ENCODE data around the gene TBXAS1.
"Not testable (repeated sequence)": the region's sequence is repeated elsewhere in the genome, so short reads cannot be mapped to it uniquely, and the experiment has no call there.

The TBXAS1 gene

GRCh38 chr7:139885511-139885910, 56.4 kb downstream of the TBXAS1 start:
- no peak for DNase-seq (ENCODE audit: insufficient read length, low spot score)
- FAIRE-seq: no peak

GRCh38 chr7:139886206-139886605, 57.1 kb downstream of the TBXAS1 start:
- DNase-seq (ENCODE audit: insufficient read length, low spot score): no peak
- no peak for FAIRE-seq

GRCh38 chr7:139886899-139887298, 57.8 kb downstream of the TBXAS1 start:
- no peak for DNase-seq (ENCODE audit: insufficient read length, low spot score)
- FAIRE-seq: peak; percentile 82

- DNase-seq (ENCODE audit: insufficient read length, low spot score) (no peak), FAIRE-seq (no peak)
Measured at GRCh38 chr7:139887992-139888481, 59.0 kb downstream of the TBXAS1 start.

- FAIRE-seq (no peak), DNase-seq (ENCODE audit: insufficient read length, low spot score) (no peak)
Measured at GRCh38 chr7:139889186-139889871, 60.3 kb downstream of the TBXAS1 start.

- FAIRE-seq: no peak
- no peak for DNase-seq (ENCODE audit: insufficient read length, low spot score)
Measured at GRCh38 chr7:139893461-139893860, 64.4 kb downstream of the TBXAS1 start.

- no peak for DNase-seq (ENCODE audit: insufficient read length, low spot score)
- peak; percentile 86 for FAIRE-seq
Measured at GRCh38 chr7:139893999-139894398, 64.9 kb downstream of the TBXAS1 start.

- no peak for FAIRE-seq
- DNase-seq (ENCODE audit: insufficient read length, low spot score): no peak
Measured at GRCh38 chr7:139895141-139895829, 66.2 kb downstream of the TBXAS1 start.

- DNase-seq (ENCODE audit: insufficient read length, low spot score) (no peak), FAIRE-seq (no peak)
Measured at GRCh38 chr7:139896288-139896687, 67.2 kb downstream of the TBXAS1 start.

- FAIRE-seq (no peak), DNase-seq (ENCODE audit: insufficient read length, low spot score) (no peak)
Measured at GRCh38 chr7:139896831-139897230, 67.8 kb downstream of the TBXAS1 start.

- no peak for FAIRE-seq
- no peak for DNase-seq (ENCODE audit: insufficient read length, low spot score)
Measured at GRCh38 chr7:139897422-139898090, 68.5 kb downstream of the TBXAS1 start.

- no peak for DNase-seq (ENCODE audit: insufficient read length, low spot score)
- no peak for FAIRE-seq
Measured at GRCh38 chr7:139898483-139898882, 69.4 kb downstream of the TBXAS1 start.

- no peak for DNase-seq (ENCODE audit: insufficient read length, low spot score)
- FAIRE-seq: peak; percentile 26
Measured at GRCh38 chr7:139899328-139899955, 70.4 kb downstream of the TBXAS1 start.

GRCh38 chr7:139900326-139900725, 71.3 kb downstream of the TBXAS1 start:
- FAIRE-seq (no peak), DNase-seq (ENCODE audit: insufficient read length, low spot score) (no peak)

GRCh38 chr7:139901056-139901795, 72.2 kb downstream of the TBXAS1 start:
- DNase-seq (ENCODE audit: insufficient read length, low spot score) (no peak), FAIRE-seq (no peak)

GRCh38 chr7:139901901-139902300, 72.8 kb downstream of the TBXAS1 start:
- DNase-seq (ENCODE audit: insufficient read length, low spot score) (no peak), FAIRE-seq (no peak)

GRCh38 chr7:139902436-139903102, 73.5 kb downstream of the TBXAS1 start:
- DNase-seq (ENCODE audit: insufficient read length, low spot score) (no peak), FAIRE-seq (no peak)

GRCh38 chr7:139903103-139903477, 74.0 kb downstream of the TBXAS1 start:
- not testable (repeated sequence) for FAIRE-seq; DNase-seq (ENCODE audit: insufficient read length, low spot score)

GRCh38 chr7:139906879-139907278, 77.8 kb downstream of the TBXAS1 start:
- DNase-seq (ENCODE audit: insufficient read length, low spot score) (no peak), FAIRE-seq (peak; percentile 78)

GRCh38 chr7:139908792-139909191, 79.7 kb downstream of the TBXAS1 start:
- FAIRE-seq (peak; percentile 33), DNase-seq (ENCODE audit: insufficient read length, low spot score) (no peak)

All from GM19239 (cell line).